Thoracic aorta (tissue), 2 donors: ENCODE measurements around the gene WSB2. TPM values are rescaled to one million over a fixed set of nuclear protein-coding genes. Genes with fewer than 3 reads are reported as not detected.

Experiments
- ATAC-seq: fragments of 150-250 bp; one replicate; pipeline ENCODE4 v1.8.0; 2017; ENCODE audit warnings: low read depth; ENCODE audit not compliant: insufficient number of reproducible peaks, low FRiP score
- DNase-seq: peaks from one replicate; pipeline ENCODE4 v3.0.0-alpha.2; 2020; ENCODE audit warnings: low spot score
- H3K27ac ChIP-seq, 2 donors: fragments of 200-600 bp; sonication (generic); 1 replicate in 1 of 2; 2 replicates in 1 of 2; pipeline ENCODE4 v1.5.1; 2016; ENCODE audit warnings: mild to moderate bottlenecking in 2 of 2, moderate library complexity in 2 of 2
- H3K27me3 ChIP-seq: fragments of 200-600 bp; sonication (generic); replicated peaks from 2 replicates; pipeline ENCODE4 v1.6.0; 2016; ENCODE audit warnings: mild to moderate bottlenecking; ENCODE audit not compliant: insufficient read depth
- H3K36me3 ChIP-seq: fragments of 200-600 bp; sonication (generic); one replicate; pipeline ENCODE4 v1.5.1; 2016
- H3K4me1 ChIP-seq, 2 donors: fragments of 200-600 bp; sonication (generic); 1 replicate in 1 of 2; 2 replicates in 1 of 2; pipeline versions ENCODE4 v1.5.1 to v1.6.0; 2016; ENCODE audit warnings: low read depth in 2 of 2, mild to moderate bottlenecking in 1 of 2; ENCODE audit not compliant: control insufficient read depth in 1 of 2
- H3K4me3 ChIP-seq: fragments of 200-600 bp; sonication (generic); 2 replicates; pipeline ENCODE4 v1.5.1; 2016; ENCODE audit warnings: mild to moderate bottlenecking
- H3K9me3 ChIP-seq: fragments of 200-600 bp; sonication (generic); 2 replicates; pipeline ENCODE4 v1.5.1; 2016
- CTCF ChIP-seq: fragments of 200-600 bp; sonication (generic); IDR thresholded peaks from one replicate; pipeline ENCODE4 v1.5.1; 2019; ENCODE audit warnings: antibody characterized with exemption
- total RNA-seq, 2 donors: library from RNA; depleted of rRNA; stranded (reverse); fragments of >200 nt; gene quantifications; one replicate each; pipeline versions ENCODE4 v1.1.0 to v1.2.3, GENCODE V29; 2016

WSB2 gene
- total RNA-seq, 2 donors from 2014 or later: 88.9 to 95.1 TPM

- Histone ChIP-seq H3K27ac (no peak within 1 kb of the TSS), H3K27me3 (no peaks in the 10 kb centered on the region), H3K4me3 (peak within 1 kb of the TSS; percentile 86), H3K4me1 (peaks cover 0 to 13% of the 10 kb centered on the region in 2 donors), H3K36me3 (no peaks in the 10 kb centered on the region), H3K9me3 (no peaks in the 10 kb centered on the region)
- no peak for TF ChIP-seq CTCF
- ATAC-seq (peak; percentile 99), DNase-seq (peak; percentile 93)
These were observed 44.3 kb downstream of the WSB2 start, which contains the start of gene RFC5 for GRCh38 chr12:118016424-118017264. TSS of gene RFC5 (plus strand) at chr12:118016703. CDS start at chr12:118016828, 125 bp downstream.

DNA sequence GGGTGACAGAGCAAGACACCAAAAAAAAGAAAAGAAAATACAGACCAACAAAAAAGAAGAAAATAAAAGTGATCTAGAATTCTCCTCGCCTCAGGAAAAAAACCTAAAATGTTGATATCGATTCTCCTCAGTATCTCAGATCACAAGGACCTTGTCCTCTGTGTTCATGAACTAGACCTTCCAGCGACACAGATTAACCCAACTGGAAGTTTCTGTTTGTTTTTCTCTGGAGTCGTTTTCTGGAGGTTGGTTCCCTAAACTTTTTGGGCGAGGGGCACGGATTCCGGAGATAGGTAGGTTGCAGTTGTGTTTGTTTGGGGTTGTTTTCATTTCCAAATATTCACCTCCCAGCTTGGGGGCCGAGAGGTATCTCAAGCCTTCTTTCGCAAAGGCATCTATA lies 45.0 kb downstream of the WSB2 start:
- Histone ChIP-seq H3K27me3 (no peaks in the 10 kb centered on the region), H3K36me3 (no peaks in the 10 kb centered on the region), H3K4me3 (peak overlapping the region; percentile 86), H3K4me1 (peaks cover 0 to 13% of the 10 kb centered on the region in 2 donors), H3K9me3 (no peaks in the 10 kb centered on the region), H3K27ac (no peak overlapping the region)
- DNase-seq (no peak), ATAC-seq (no peak)
- TF ChIP-seq CTCF: no peak

DNA sequence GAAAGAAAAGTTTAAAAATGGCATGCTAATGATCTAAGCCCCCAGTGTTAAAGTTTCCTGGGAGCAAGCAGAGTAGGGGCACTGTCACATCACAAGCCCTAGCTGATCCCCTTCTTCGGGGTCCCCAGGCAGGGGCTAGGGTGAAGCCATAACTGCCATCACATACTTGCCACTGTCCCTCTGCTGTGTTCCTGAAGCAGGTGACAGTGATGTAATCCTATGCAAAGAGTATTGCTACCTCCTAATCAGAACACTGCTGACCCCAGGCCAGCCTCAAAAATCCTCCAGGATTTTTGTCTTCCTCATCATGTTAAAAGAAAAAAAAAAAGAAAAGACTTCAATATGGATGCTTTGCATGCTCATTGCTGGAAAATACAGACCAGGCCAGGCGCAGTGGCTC lies 45.7 kb downstream of the WSB2 start:
- no peak for ATAC-seq
- TF ChIP-seq CTCF: no peak
- no peak for DNase-seq
- no peaks in the 10 kb centered on the region for H3K9me3 ChIP-seq
- H3K27me3 ChIP-seq: no peaks in the 10 kb centered on the region
- H3K4me1 ChIP-seq: peaks cover 0 to 13% of the 10 kb centered on the region in 2 donors
- no peak overlapping the region for H3K4me3 ChIP-seq
- no peak overlapping the region for H3K27ac ChIP-seq
- H3K36me3 ChIP-seq: no peaks in the 10 kb centered on the region

DNA sequence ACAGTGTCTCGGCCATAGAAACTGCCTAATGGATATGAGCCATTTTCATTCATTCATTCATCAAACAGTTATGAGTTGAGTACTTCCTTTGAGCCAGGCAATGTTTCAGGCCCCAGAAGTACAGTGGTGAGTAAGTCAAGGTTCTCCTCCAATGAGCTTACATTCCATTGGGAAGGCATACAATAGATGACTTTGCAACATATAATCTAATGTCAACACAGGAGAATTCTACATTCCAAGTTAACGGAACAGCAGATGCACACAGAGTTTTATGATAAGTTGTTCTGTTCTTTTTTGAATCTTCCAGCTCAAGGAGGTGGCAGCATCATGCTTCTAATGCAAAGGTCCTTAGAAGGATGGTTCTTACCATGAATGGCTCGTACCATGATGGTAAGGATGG lies 47.7 kb downstream of the WSB2 start:
- Histone ChIP-seq H3K4me3 (no peak overlapping the region), H3K4me1 (peaks cover 0 to 13% of the 10 kb centered on the region in 2 donors), H3K9me3 (no peaks in the 10 kb centered on the region), H3K36me3 (no peaks in the 10 kb centered on the region), H3K27me3 (no peaks in the 10 kb centered on the region), H3K27ac (no peak overlapping the region)
- no peak for TF ChIP-seq CTCF
- ATAC-seq (no peak), DNase-seq (no peak)

DNA sequence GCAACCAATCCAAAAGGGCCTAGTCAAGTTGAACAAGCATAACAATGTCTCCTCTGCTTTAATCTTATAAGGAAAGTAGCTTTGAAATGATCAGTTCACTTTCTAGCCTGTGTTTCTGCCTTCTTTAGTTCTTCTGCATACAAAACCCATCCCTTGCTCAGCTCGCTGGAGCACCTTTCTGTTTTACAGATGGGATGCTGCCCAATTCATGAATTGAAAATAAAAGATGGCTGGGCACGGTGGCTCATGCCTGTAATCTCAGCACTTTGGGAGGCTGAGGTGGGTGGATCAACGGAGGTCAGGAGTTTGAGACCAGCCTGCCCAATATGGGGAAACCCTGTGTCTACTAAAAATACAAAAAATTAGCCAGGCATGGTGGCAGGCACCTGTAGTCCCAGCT lies 49.0 kb downstream of the WSB2 start:
- Histone ChIP-seq H3K4me1 (peaks cover 0 to 7% of the 10 kb centered on the region in 2 donors), H3K4me3 (no peak overlapping the region), H3K36me3 (no peaks in the 10 kb centered on the region), H3K27ac (no peak overlapping the region), H3K9me3 (no peaks in the 10 kb centered on the region), H3K27me3 (no peaks in the 10 kb centered on the region)
- no peak for DNase-seq
- no peak for ATAC-seq
- TF ChIP-seq CTCF: no peak
